ENCODE measurements around the gene NRG2. TPM values are rescaled to one million over a fixed set of nuclear protein-coding genes. Genes with fewer than 3 reads are reported as not detected.
A peak's percentile ranks its signal among the peaks of the same experiment; 100 is the strongest.

Gene NRG2
- total and polyA plus RNA-seq, 2 experiments from 2014 or later: 0.37 to 1.3 TPM

DNA sequence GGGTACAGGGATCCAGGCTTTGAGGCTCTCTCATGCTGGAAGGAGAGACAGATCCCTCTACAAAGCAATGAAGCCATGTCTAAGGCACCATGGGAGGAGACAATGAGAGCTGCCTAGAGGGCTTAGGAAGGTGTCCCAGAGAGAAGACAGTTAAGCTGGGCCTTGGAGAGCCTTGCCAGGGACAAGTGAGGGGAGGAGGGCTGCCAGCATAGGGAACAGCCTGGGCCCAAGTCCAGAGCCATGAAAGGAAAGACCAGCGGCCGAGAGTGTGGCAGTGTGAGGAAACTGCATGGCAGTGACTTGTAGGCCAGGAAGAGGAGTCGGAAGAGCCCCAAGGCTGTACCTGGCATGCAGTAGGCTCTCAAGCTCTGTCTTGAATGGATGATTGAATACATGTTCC is 159.0 kb downstream of the NRG2 start:
- no peak overlapping the region for H3K27ac ChIP-seq (ENCODE audit: low read depth)
- Mint-ChIP-seq H3K4me1 (peaks cover 5% of the 10 kb centered on the region; the same call in 1 of the 3 replicates), H3K9me3 (no peaks in the 10 kb centered on the region), H3K4me3 (no peak overlapping the region), H3K27ac (no peak overlapping the region), H3K27me3 (ENCODE audit: insufficient read depth, low read depth, poor library complexity) (peaks cover 17% of the 10 kb centered on the region), H3K36me3 (ENCODE audit: low read depth) (no peaks in the 10 kb centered on the region)
- H3K36me3 ChIP-seq (ENCODE audit: insufficient read depth): no peaks in the 10 kb centered on the region
- H3K4me2 ChIP-seq: no peak overlapping the region
- ATAC-seq: no peak
- no peaks in the 10 kb centered on the region for H3K9me2 ChIP-seq (ENCODE audit: insufficient read depth)
- H3K79me2 ChIP-seq (replicated peaks; ENCODE audit: insufficient read depth): no peaks in the 10 kb centered on the region
- no peak for DNase-seq (ENCODE audit: low spot score)
- no peak for TF ChIP-seq REST (IDR thresholded peaks at IDR 0.05; ENCODE audit: unreplicated experiment)
- TF ChIP-seq JUNB (IDR thresholded peaks at IDR 0.05; ENCODE audit: unreplicated experiment): no peak
- H3F3A ChIP-seq (replicated peaks; ENCODE audit: low read depth): no peaks in the 10 kb centered on the region
- H3K4me3 ChIP-seq: no peak overlapping the region
- H3K4me1 ChIP-seq (ENCODE audit: insufficient read depth): no peaks in the 10 kb centered on the region
- H4K20me1 ChIP-seq (replicated peaks; ENCODE audit: insufficient read depth): no peaks in the 10 kb centered on the region
- H3K27me3 ChIP-seq (ENCODE audit: insufficient read depth): no peaks in the 10 kb centered on the region
- H2AFZ ChIP-seq: no peak overlapping the region

GRCh38 chr5:139882961-139883539 is 160.0 kb downstream of the NRG2 start:
- TF ChIP-seq POLR2AphosphoS5 (IDR thresholded peaks at IDR 0.05; ENCODE audit: low read depth) (no peak), ZNF462 (CRISPR knock-in tag; IDR thresholded peaks at IDR 0.05) (no peak), ZNF114 (CRISPR knock-in tag; IDR thresholded peaks at IDR 0.05) (no peak), EZH2 (IDR thresholded peaks at IDR 0.05; ENCODE audit: low read depth, unreplicated experiment) (no peak), ZNF331 (CRISPR knock-in tag; IDR thresholded peaks at IDR 0.05; ENCODE audit: low read depth) (no peak)
- TF ChIP-seq, protein P1, sequence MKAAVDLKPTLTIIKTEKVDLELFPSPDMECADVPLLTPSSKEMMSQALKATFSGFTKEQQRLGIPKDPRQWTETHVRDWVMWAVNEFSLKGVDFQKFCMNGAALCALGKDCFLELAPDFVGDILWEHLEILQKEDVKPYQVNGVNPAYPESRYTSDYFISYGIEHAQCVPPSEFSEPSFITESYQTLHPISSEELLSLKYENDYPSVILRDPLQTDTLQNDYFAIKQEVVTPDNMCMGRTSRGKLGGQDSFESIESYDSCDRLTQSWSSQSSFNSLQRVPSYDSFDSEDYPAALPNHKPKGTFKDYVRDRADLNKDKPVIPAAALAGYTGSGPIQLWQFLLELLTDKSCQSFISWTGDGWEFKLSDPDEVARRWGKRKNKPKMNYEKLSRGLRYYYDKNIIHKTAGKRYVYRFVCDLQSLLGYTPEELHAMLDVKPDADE (IDR thresholded peaks at IDR 0.05): no peak
- Mint-ChIP-seq H3K4me3 (no peak overlapping the region), H3K4me1 (peaks cover 5% of the 10 kb centered on the region; the same call in 1 of the 3 replicates), H3K27me3 (ENCODE audit: insufficient read depth, low read depth, poor library complexity) (peaks cover 15% of the 10 kb centered on the region), H3K9me3 (no peaks in the 10 kb centered on the region), H3K27ac (no peak overlapping the region), H3K36me3 (ENCODE audit: low read depth) (no peaks in the 10 kb centered on the region)
- H3K4me3 ChIP-seq: no peak overlapping the region
- H2AFZ ChIP-seq: no peak overlapping the region
- H3K27ac ChIP-seq (ENCODE audit: low read depth): no peak overlapping the region
- H4K20me1 ChIP-seq (replicated peaks; ENCODE audit: insufficient read depth): no peaks in the 10 kb centered on the region
- no peaks in the 10 kb centered on the region for H3K27me3 ChIP-seq (ENCODE audit: insufficient read depth)
- no peaks in the 10 kb centered on the region for H3K9me2 ChIP-seq (ENCODE audit: insufficient read depth)
- DNase-seq (ENCODE audit: low spot score) (no peak), ATAC-seq (peak; percentile 17; the same call in 1 of the 3 replicates)
- H3K36me3 ChIP-seq (ENCODE audit: insufficient read depth): no peaks in the 10 kb centered on the region
- no peaks in the 10 kb centered on the region for H3K4me1 ChIP-seq (ENCODE audit: insufficient read depth)
- H3K4me2 ChIP-seq: no peak overlapping the region
- H3K79me2 ChIP-seq (replicated peaks; ENCODE audit: insufficient read depth): no peaks in the 10 kb centered on the region
- no peaks in the 10 kb centered on the region for H3F3A ChIP-seq (replicated peaks; ENCODE audit: low read depth)

Data from GM23338 (cell line).